ENCODE results near the gene ENPEP. TPM values are rescaled to one million over a fixed set of nuclear protein-coding genes. Genes with fewer than 3 reads are reported as not detected.

Gene ENPEP
- under 0.01 and 0.28 TPM in 2 replicates for total RNA-seq

GRCh38 chr4:110475881-110476818, at the start of gene ENPEP:
TSS of gene ENPEP (plus strand) at chr4:110476155. CDS start at chr4:110476415, 260 bp downstream.

Other genes with a start within 250 kb of the ENPEP start
- 11.0 and 16.2 TPM in 2 replicates for gene PITX2, start 146.9 kb downstream of the ENPEP start, total RNA-seq